HG03342 (cell line): ENCODE results near the gene WDR35.
"Not testable (repeated sequence)": the region's sequence is repeated elsewhere in the genome, so short reads cannot be mapped to it uniquely, and the experiment has no call there.

ENCODE experiments used
- ATAC-seq: cut with Tn5 transposase; IDR thresholded peaks from one replicate; pipeline ENCODE4 v1.9.1; 2021; ENCODE audit warnings: mild to moderate bottlenecking, moderate library complexity; ENCODE audit not compliant: unreplicated experiment

The WDR35 gene

GRCh38 chr2:19942199-19942598 lies 47.7 kb downstream of the WDR35 start:
- ATAC-seq = no peak

GRCh38 chr2:19937004-19937403 lies 52.9 kb downstream of the WDR35 start:
- ATAC-seq = no peak

GRCh38 chr2:19936203-19936602 lies 53.7 kb downstream of the WDR35 start:
- ATAC-seq = no peak

GRCh38 chr2:19933351-19933981 lies 56.4 kb downstream of the WDR35 start:
- ATAC-seq = peak; percentile 73

GRCh38 chr2:19932928-19933327 lies 57.0 kb downstream of the WDR35 start:
- peak; percentile 35 for ATAC-seq

GRCh38 chr2:19929226-19929625 lies 60.7 kb downstream of the WDR35 start:
- no peak for ATAC-seq

GRCh38 chr2:19927816-19928215 lies 62.1 kb downstream of the WDR35 start:
- ATAC-seq = not testable (repeated sequence)

GRCh38 chr2:19924526-19924925 lies 65.4 kb downstream of the WDR35 start:
- not testable (repeated sequence) for ATAC-seq

GRCh38 chr2:19922188-19922587 lies 67.7 kb downstream of the WDR35 start:
- not testable (repeated sequence) for ATAC-seq

- ATAC-seq = no peak
Observed at GRCh38 chr2:19916385-19916950, 73.4 kb downstream of the WDR35 start.

GRCh38 chr2:19914266-19914975 lies 75.5 kb downstream of the WDR35 start:
- no peak for ATAC-seq

GRCh38 chr2:19911808-19912509 lies 77.9 kb downstream of the WDR35 start:
- ATAC-seq = no peak

GRCh38 chr2:19902216-19902740 lies 87.6 kb downstream of the WDR35 start:
- ATAC-seq = no peak

GRCh38 chr2:19901442-19902215 lies 88.3 kb downstream of the WDR35 start, which contains the start of gene TTC32:
TSS of gene TTC32 (minus strand) at chr2:19901983. CDS start at chr2:19901854, 129 bp downstream.
- ATAC-seq = peak; percentile 86

GRCh38 chr2:19900931-19901441 lies 88.9 kb downstream of the WDR35 start:
- peak; percentile 4 for ATAC-seq

- ATAC-seq = peak; percentile 17
Observed at GRCh38 chr2:19899985-19900930, 89.6 kb downstream of the WDR35 start.

- ATAC-seq = no peak
Observed at GRCh38 chr2:19898592-19899329, 91.1 kb downstream of the WDR35 start.

- ATAC-seq = no peak
Observed at GRCh38 chr2:19897623-19898245, 92.2 kb downstream of the WDR35 start.
